GM04504 (cell line): ENCODE results near the gene TSFM.

ENCODE experiments used
- DNase-seq: peaks from one replicate; pipeline ENCODE4 v3.0.0-alpha.2; 2012; ENCODE audit warnings: low read depth

Gene TSFM

GRCh38 chr12:57780284-57780897 lies 2.2 kb upstream of the TSFM start:
- no peak for DNase-seq

- DNase-seq: no peak
Measured at GRCh38 chr12:57781244-57781643, 1.3 kb upstream of the TSFM start.

- no peak for DNase-seq
Measured at GRCh38 chr12:57781801-57782200, 786 bp upstream of the TSFM start.

- no peak for DNase-seq
Measured at GRCh38 chr12:57782243-57782607, 362 bp upstream of the TSFM start.

- no peak for DNase-seq
Measured at GRCh38 chr12:57783466-57783801, 847 bp downstream of the TSFM start.

- no peak for DNase-seq
Measured at GRCh38 chr12:57783861-57784260, 1.3 kb downstream of the TSFM start.

GRCh38 chr12:57793920-57794319 lies 11.3 kb downstream of the TSFM start:
- peak; percentile 52 for DNase-seq

- no peak for DNase-seq
Measured at GRCh38 chr12:57795354-57795753, 12.8 kb downstream of the TSFM start.

GRCh38 chr12:57796996-57797395 lies 14.4 kb downstream of the TSFM start:
- DNase-seq: no peak

- DNase-seq: no peak
Measured at GRCh38 chr12:57797933-57798332, 15.3 kb downstream of the TSFM start.

GRCh38 chr12:57800965-57801364 lies 18.4 kb downstream of the TSFM start:
- DNase-seq: no peak

- no peak for DNase-seq
Measured at GRCh38 chr12:57802607-57803006, 20.0 kb downstream of the TSFM start.

GRCh38 chr12:57803319-57803893 lies 20.8 kb downstream of the TSFM start:
- DNase-seq: no peak

- DNase-seq: no peak
Measured at GRCh38 chr12:57806677-57807076, 24.1 kb downstream of the TSFM start.

- no peak for DNase-seq
Measured at GRCh38 chr12:57807285-57807684, 24.7 kb downstream of the TSFM start.

GRCh38 chr12:57808351-57808750 lies 25.8 kb downstream of the TSFM start:
- DNase-seq: no peak

- DNase-seq: no peak
Measured at GRCh38 chr12:57809425-57809824, 26.8 kb downstream of the TSFM start.

GRCh38 chr12:57810450-57810849 lies 27.9 kb downstream of the TSFM start:
- DNase-seq: no peak

- DNase-seq: no peak
Measured at GRCh38 chr12:57811028-57811755, 28.6 kb downstream of the TSFM start.

GRCh38 chr12:57813111-57813970 lies 30.8 kb downstream of the TSFM start:
- no peak for DNase-seq

- DNase-seq: no peak
Measured at GRCh38 chr12:57813971-57814772, 31.6 kb downstream of the TSFM start.
